ENCODE measurements around the gene AGAP1. TPM values are rescaled to one million over a fixed set of nuclear protein-coding genes. Genes with fewer than 3 reads are reported as not detected.

Gene AGAP1
- polyA plus RNA-seq, 1 donor from 2014 or later: 17.4 TPM

- no peaks in the 10 kb centered on the region for H3K79me2 ChIP-seq (replicated peaks; ENCODE audit: insufficient read depth, low read length)
Observed at GRCh38 chr2:236022128-236022527, 528.3 kb downstream of the AGAP1 start.

GRCh38 chr2:236025892-236026291 is 532.0 kb downstream of the AGAP1 start:
- Histone ChIP-seq H3K79me2 (replicated peaks; ENCODE audit: insufficient read depth, low read length) (no peaks in the 10 kb centered on the region), H3K9ac (ENCODE audit: low read length) (no peak overlapping the region), H3K27ac (ENCODE audit: low read length) (no peak overlapping the region), H3K4me2 (ENCODE audit: low read length) (no peak overlapping the region), H3K4me3 (ENCODE audit: low read length) (no peak overlapping the region), H3F3A (ENCODE audit: insufficient read depth, low read length, poor library complexity, severe bottlenecking) (no peaks in the 10 kb centered on the region), H3K36me3 (ENCODE audit: insufficient read depth, low read length) (peaks cover 4% of the 10 kb centered on the region), H3K27me3 (ENCODE audit: insufficient read depth, low read depth, low read length) (no peaks in the 10 kb centered on the region), H3K9me3 (ENCODE audit: low read length) (no peaks in the 10 kb centered on the region), H2AFZ (ENCODE audit: low read depth, low read length) (no peak overlapping the region), H3K9me2 (ENCODE audit: insufficient read depth, low read length) (no peaks in the 10 kb centered on the region), H4K20me1 (ENCODE audit: insufficient read depth) (no peaks in the 10 kb centered on the region)
- TF ChIP-seq TAF1 (IDR thresholded peaks at IDR 0.05; ENCODE audit: low read depth): no peak
- TF ChIP-seq SMC3 (conservative IDR thresholded peaks at IDR 0.05; ENCODE audit: poor library complexity): no peak
- TF ChIP-seq RAD21 (conservative IDR thresholded peaks at IDR 0.05): no peak
- no peak for TF ChIP-seq EZH2 (IDR thresholded peaks at IDR 0.05; ENCODE audit: borderline replicate concordance, insufficient read depth, low read length, poor library complexity, severe bottlenecking)
- TF ChIP-seq EP300 (conservative IDR thresholded peaks at IDR 0.05; ENCODE audit: poor library complexity, severe bottlenecking): no peak
- TF ChIP-seq, protein P1, sequence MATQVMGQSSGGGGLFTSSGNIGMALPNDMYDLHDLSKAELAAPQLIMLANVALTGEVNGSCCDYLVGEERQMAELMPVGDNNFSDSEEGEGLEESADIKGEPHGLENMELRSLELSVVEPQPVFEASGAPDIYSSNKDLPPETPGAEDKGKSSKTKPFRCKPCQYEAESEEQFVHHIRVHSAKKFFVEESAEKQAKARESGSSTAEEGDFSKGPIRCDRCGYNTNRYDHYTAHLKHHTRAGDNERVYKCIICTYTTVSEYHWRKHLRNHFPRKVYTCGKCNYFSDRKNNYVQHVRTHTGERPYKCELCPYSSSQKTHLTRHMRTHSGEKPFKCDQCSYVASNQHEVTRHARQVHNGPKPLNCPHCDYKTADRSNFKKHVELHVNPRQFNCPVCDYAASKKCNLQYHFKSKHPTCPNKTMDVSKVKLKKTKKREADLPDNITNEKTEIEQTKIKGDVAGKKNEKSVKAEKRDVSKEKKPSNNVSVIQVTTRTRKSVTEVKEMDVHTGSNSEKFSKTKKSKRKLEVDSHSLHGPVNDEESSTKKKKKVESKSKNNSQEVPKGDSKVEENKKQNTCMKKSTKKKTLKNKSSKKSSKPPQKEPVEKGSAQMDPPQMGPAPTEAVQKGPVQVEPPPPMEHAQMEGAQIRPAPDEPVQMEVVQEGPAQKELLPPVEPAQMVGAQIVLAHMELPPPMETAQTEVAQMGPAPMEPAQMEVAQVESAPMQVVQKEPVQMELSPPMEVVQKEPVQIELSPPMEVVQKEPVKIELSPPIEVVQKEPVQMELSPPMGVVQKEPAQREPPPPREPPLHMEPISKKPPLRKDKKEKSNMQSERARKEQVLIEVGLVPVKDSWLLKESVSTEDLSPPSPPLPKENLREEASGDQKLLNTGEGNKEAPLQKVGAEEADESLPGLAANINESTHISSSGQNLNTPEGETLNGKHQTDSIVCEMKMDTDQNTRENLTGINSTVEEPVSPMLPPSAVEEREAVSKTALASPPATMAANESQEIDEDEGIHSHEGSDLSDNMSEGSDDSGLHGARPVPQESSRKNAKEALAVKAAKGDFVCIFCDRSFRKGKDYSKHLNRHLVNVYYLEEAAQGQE (IDR thresholded peaks at IDR 0.05; ENCODE audit: borderline replicate concordance): no peak
- TF ChIP-seq POLR2AphosphoS5 (IDR thresholded peaks at IDR 0.05): no peak
- TF ChIP-seq CTCF (IDR thresholded peaks at IDR 0.05; ENCODE audit: poor library complexity, severe bottlenecking): no peak
- TF ChIP-seq MXI1 (conservative IDR thresholded peaks at IDR 0.05; ENCODE audit: poor library complexity, severe bottlenecking): no peak

More at GRCh38 chr2:236022128-236022527, 528.3 kb downstream of the AGAP1 start:
- Histone ChIP-seq H3K9me3 (ENCODE audit: low read length) (no peaks in the 10 kb centered on the region), H3K9ac (ENCODE audit: low read length) (no peak overlapping the region), H3K27ac (ENCODE audit: low read length) (no peak overlapping the region), H3K36me3 (ENCODE audit: insufficient read depth, low read length) (no peaks in the 10 kb centered on the region), H3F3A (ENCODE audit: insufficient read depth, low read length, poor library complexity, severe bottlenecking) (no peaks in the 10 kb centered on the region), H2AFZ (ENCODE audit: low read depth, low read length) (no peak overlapping the region), H3K9me2 (ENCODE audit: insufficient read depth, low read length) (no peaks in the 10 kb centered on the region), H4K20me1 (ENCODE audit: insufficient read depth) (no peaks in the 10 kb centered on the region), H3K4me2 (ENCODE audit: low read length) (no peak overlapping the region), H3K4me3 (ENCODE audit: low read length) (no peak overlapping the region), H3K27me3 (ENCODE audit: insufficient read depth, low read depth, low read length) (no peaks in the 10 kb centered on the region)
- TF ChIP-seq EP300 (conservative IDR thresholded peaks at IDR 0.05; ENCODE audit: poor library complexity, severe bottlenecking) (no peak), SMC3 (conservative IDR thresholded peaks at IDR 0.05; ENCODE audit: poor library complexity) (no peak), TAF1 (IDR thresholded peaks at IDR 0.05; ENCODE audit: low read depth) (no peak), RAD21 (conservative IDR thresholded peaks at IDR 0.05) (no peak), EZH2 (IDR thresholded peaks at IDR 0.05; ENCODE audit: borderline replicate concordance, insufficient read depth, low read length, poor library complexity, severe bottlenecking) (no peak), CTCF (IDR thresholded peaks at IDR 0.05; ENCODE audit: poor library complexity, severe bottlenecking) (no peak), MXI1 (conservative IDR thresholded peaks at IDR 0.05; ENCODE audit: poor library complexity, severe bottlenecking) (no peak), POLR2AphosphoS5 (IDR thresholded peaks at IDR 0.05) (no peak)
- TF ChIP-seq, protein P1 (IDR thresholded peaks at IDR 0.05; ENCODE audit: borderline replicate concordance): no peak

Measured in neural cell (in vitro differentiated cells).